Left renal cortex interstitium (tissue), 4 donors: Measurements from ENCODE around the gene MYBPHL. TPM values are rescaled to one million over a fixed set of nuclear protein-coding genes. Genes with fewer than 3 reads are reported as not detected.

ENCODE experiments used
- polyA plus RNA-seq, 4 donors: library from polyadenylated mRNA; unstranded; fragments of 120-200 nt; gene quantifications; one replicate each; pipeline ENCODE4 v1.2.1, GENCODE V29; 2013; ENCODE audit not compliant: insufficient read length in 4 of 4

The MYBPHL gene
- polyA plus RNA-seq, 4 donors: 0.09 to 0.30 TPM; not detected in 2

Other genes starting within 250 kb of the MYBPHL start
- 10 to 100 TPM; 37.4 to 53.3 (median 46.1) TPM for gene TAF13, start 231.0 kb downstream of the MYBPHL start, polyA plus RNA-seq
- 10 to 100 TPM; 34.6 to 45.0 (median 39.0) TPM for gene TMEM167B, start 216.2 kb downstream of the MYBPHL start, polyA plus RNA-seq
- 1 to 10 TPM; 1.2 to 2.1 (median 1.8) TPM for gene ELAPOR1, start 192.9 kb downstream of the MYBPHL start, polyA plus RNA-seq
- gene SARS1, start 93.1 kb downstream of the MYBPHL start, polyA plus RNA-seq: 100 to 1,000 TPM; 125 to 152 (median 131) TPM
- 10 to 100 TPM; 23.6 to 46.9 (median 32.9) TPM for gene CELSR2, start 57.5 kb downstream of the MYBPHL start, polyA plus RNA-seq
- 10 to 100 TPM; 22.2 to 29.6 (median 27.6) TPM for gene PSRC1, start 23.9 kb downstream of the MYBPHL start, polyA plus RNA-seq
- 10 to 100 TPM; 52.1 to 60.4 (median 56.9) TPM for gene SORT1, start 90.9 kb upstream of the MYBPHL start, polyA plus RNA-seq
- 100 to 1,000 TPM in 3 of 4 donors, 10 to 100 TPM in 1; 94.8 to 123 (median 107) TPM for gene PSMA5, start 119.4 kb upstream of the MYBPHL start, polyA plus RNA-seq
- gene SYPL2, start 159.5 kb upstream of the MYBPHL start, polyA plus RNA-seq: 10 to 100 TPM in 2 of 4 donors, 1 to 10 TPM in 2; 5.6 to 14.0 (median 11.2) TPM
- gene ATXN7L2, start 176.9 kb upstream of the MYBPHL start, polyA plus RNA-seq: 10 to 100 TPM in 3 of 4 donors, 1 to 10 TPM in 1; 6.9 to 17.7 (median 11.8) TPM
- gene CYB561D1, start 187.1 kb upstream of the MYBPHL start, polyA plus RNA-seq: 10 to 100 TPM in 1 of 4 donors, 1 to 10 TPM in 3; 7.8 to 10.1 (median 8.9) TPM
- gene AMIGO1, start 202.7 kb upstream of the MYBPHL start, polyA plus RNA-seq: 10 to 100 TPM in 1 of 4 donors, 1 to 10 TPM in 3; 7.2 to 10.0 (median 8.1) TPM
- 1 to 10 TPM in 2 of 4 donors, under 1 TPM in 2; 0.58 to 1.0 (median 0.81) TPM for gene GPR61, start 232.9 kb upstream of the MYBPHL start, polyA plus RNA-seq
- 10 to 100 TPM; 10.1 to 13.8 (median 12.2) TPM for gene GNAI3, start 241.6 kb upstream of the MYBPHL start, polyA plus RNA-seq